GM12872 (cell line): ENCODE data around the gene ZNF275.

ENCODE experiments used
- TF ChIP-seq, protein P1 (sequence below): IDR thresholded peaks from 3 replicates; pipeline ENCODE4 v1.5.1; 2011; ENCODE audit warnings: low read depth, mild to moderate bottlenecking, low read length, moderate library complexity; ENCODE audit not compliant: insufficient read depth

The ZNF275 gene, protein sequence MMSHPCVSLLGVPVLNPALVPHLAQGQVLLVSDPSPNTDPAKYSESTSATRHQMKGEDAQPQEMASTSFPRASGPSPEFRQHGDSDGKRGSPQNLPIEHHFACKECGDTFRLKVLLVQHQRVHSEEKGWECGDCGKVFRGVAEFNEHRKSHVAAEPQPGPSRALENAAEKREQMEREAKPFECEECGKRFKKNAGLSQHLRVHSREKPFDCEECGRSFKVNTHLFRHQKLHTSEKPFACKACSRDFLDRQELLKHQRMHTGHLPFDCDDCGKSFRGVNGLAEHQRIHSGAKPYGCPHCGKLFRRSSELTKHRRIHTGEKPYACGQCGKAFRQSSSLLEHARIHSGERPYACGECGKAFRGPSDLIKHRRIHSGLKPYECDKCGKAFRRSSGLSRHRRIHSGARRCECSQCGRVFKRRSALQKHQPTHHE

DNA sequence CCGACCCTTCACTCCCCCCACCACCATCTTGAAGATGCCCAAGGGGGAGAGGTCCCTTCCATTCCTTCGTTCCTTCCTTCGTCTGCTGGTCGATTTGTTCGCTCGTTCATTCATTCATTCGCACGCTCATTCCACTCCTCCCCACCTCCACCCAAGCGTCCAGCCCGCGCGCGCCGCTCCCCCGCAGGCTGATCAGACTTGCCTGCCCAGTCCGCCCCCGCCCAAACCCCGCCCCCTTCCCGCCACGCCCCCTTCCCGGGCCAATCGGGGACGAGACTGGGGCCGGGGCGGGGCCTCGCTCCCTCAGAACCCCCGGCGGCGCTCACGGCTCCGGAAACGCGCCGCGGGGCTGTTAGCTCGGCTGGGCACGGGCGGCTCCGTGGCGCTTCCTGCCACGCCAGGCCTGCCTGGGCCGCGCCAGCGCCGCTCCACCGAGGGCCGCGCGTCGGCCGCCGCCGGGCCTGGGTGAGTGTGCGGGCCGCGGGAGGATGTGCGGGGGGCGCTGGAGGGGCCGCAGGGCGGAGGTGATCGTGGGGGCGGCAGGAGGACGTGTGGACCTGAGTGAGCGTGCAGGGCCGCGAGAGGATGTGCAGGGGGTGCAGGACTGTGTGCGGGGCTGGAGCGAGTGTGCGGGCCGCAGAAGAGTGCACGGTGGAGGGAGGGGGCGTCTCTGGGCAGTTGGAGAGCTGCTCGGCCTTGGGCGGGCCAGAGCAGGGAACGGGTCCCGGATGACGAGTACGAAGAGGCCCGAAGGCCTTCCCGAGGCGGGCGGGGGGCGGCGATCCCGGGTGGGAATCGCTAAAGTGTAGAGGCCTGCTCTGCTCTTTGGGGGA, at the start of gene ZNF275:
TSS of gene ZNF275 (plus strand) at position 333 of the 833 bp plus-strand sequence. CDS start 2,527 bp downstream, outside the sequence.
- TF ChIP-seq, protein P1, sequence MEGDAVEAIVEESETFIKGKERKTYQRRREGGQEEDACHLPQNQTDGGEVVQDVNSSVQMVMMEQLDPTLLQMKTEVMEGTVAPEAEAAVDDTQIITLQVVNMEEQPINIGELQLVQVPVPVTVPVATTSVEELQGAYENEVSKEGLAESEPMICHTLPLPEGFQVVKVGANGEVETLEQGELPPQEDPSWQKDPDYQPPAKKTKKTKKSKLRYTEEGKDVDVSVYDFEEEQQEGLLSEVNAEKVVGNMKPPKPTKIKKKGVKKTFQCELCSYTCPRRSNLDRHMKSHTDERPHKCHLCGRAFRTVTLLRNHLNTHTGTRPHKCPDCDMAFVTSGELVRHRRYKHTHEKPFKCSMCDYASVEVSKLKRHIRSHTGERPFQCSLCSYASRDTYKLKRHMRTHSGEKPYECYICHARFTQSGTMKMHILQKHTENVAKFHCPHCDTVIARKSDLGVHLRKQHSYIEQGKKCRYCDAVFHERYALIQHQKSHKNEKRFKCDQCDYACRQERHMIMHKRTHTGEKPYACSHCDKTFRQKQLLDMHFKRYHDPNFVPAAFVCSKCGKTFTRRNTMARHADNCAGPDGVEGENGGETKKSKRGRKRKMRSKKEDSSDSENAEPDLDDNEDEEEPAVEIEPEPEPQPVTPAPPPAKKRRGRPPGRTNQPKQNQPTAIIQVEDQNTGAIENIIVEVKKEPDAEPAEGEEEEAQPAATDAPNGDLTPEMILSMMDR: no peak

DNA sequence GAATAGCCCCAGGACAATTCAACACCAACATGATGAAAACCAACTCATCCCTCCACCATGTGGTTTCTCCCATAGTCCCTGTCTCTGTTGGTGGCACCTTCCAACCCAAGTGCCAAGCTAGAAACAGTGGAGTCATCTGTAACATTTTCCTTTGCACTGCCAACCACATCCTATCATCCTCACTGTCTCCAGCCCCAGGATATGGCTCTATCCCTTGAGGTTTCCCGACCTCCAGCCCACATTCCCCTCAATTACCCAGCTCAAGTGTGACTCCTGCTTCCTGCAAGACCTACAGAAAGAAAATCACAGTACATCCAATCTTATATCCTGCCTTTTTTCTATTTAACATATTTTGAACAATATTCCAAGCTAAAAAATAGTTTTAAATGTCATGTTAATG, 36.6 kb upstream of the ZNF275 start:
- TF ChIP-seq, protein P1: no peak

DNA sequence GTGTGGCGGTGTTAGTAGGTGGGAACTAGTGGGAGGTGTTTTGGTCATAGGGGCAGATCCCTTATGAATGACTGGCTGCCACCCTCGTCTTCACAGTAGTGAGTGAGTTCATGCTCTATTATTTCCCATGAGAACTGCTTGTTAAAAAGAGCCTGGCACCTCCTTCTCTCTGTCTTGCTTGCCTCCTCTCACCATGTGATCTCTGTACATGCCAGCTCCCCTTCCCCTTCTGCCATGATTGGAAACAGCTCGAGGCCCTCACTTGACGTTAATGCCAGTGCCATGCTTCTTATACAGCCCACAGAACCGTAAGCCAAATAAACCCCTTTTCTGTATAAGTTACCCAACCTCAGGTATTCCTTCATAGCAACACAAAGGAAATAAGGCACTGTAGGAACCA, 34.1 kb upstream of the ZNF275 start:
- TF ChIP-seq, protein P1: no peak

DNA sequence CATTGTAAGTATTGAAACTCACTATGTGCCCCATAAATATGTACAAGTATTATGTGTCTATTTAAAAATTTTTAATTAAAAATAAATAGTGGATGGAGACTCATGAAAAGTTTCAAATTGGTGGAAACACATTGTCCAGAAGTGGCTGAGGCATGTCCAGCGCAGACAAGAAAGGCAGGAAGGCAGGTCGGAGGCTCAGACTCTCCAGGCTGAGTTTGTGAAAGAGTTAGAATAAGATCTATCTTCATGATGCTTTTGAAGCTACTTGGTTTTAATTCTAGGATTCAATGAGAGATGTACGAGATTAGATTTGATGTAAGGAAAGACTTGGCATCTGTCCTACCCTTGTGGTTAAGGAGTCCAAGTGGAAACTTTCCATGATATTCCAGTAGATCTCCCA, 32.2 kb upstream of the ZNF275 start:
- TF ChIP-seq, protein P1: no peak

DNA sequence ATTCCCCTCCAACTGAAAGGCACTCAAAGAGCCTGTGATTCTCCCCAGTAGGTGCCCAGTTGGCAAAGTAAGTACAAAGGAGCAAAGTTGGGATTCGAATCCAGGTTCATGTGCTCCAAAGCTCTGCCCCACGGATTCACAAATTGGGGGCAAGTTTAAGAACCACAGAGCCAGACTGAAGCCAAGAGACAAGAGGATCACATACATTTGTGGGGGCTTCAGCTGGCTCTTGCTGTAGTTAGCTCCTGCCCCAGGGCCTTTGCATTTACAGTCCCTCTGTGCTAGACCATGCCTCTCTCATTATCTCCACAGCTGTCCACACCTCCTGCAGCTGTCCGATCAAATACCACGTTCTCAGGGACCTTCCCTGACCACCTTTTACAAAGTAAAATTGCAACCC, 31.2 kb upstream of the ZNF275 start:
- TF ChIP-seq, protein P1: no peak

DNA sequence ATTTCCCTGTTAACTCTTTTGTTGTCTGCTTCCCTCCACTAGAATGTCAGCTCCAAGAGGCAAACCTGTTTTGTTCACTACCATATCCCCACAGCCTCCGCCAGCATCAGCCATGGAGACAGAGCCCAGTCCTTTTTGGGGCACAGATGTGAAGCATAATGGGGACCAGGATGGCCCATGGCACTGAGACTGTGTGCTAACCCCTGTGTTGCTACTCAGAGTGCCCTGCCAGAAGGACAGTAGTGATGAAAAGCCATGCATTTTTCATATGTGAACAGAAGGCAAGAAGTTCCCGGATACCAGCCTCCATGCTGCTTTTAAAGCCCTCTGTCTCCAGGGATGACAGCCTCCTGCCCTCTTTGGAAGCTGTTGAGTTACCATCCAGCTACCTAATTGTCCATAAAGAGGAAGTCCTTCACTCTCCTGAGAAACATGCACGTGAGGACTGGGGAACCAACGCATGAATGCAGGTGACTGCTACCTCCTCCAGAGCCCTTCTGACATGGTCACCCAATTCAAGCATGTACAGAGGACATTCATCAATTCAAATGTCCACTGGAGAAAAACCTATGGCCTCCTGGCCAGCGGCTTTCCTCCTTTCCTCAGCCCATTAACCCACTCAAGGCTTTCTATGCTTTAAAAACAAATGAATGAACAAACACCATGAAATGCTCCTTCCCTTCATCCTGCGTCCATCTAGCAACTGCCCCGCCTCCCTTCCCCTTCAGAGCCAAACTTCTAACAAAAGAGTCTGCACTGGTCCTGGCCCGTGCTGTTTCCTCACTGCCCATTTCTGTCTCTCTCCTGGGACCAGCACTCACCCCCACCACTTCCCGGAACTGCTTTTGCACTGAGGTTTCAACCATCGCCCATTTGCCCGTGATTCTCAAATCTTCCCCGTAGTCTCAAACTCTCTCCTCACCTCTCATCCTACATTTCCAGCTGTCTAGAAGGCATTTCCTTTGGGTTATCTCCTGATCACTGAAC, 30.4 kb upstream of the ZNF275 start:
- TF ChIP-seq, protein P1: no peak
